HG03175 (cell line): ENCODE data around the gene ITPRID1.

Source experiments
- ATAC-seq: cut with Tn5 transposase; IDR thresholded peaks from one replicate; pipeline ENCODE4 v1.9.1; 2021; ENCODE audit warnings: mild to moderate bottlenecking, moderate library complexity; ENCODE audit not compliant: unreplicated experiment

Gene ITPRID1

DNA sequence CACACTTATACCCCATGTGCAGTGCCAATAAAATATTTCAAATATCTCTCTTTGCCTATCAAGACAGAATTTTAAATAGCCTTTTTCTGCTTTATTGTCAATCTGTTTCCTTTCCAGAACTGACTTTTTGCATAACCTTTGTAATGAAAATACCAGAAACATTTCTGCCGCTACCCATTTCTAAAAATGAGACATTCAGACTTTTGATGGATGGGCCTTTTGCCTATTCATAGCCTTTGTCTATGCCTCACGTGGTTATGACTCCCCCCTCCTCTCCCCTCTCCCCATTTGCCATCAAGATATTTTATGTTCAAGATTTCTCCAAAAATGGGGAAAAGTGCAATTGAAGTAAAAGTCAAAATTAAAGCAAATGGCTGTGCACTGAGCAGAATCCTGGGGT, 179.0 kb downstream of the ITPRID1 start:
- ATAC-seq, result no peak

DNA sequence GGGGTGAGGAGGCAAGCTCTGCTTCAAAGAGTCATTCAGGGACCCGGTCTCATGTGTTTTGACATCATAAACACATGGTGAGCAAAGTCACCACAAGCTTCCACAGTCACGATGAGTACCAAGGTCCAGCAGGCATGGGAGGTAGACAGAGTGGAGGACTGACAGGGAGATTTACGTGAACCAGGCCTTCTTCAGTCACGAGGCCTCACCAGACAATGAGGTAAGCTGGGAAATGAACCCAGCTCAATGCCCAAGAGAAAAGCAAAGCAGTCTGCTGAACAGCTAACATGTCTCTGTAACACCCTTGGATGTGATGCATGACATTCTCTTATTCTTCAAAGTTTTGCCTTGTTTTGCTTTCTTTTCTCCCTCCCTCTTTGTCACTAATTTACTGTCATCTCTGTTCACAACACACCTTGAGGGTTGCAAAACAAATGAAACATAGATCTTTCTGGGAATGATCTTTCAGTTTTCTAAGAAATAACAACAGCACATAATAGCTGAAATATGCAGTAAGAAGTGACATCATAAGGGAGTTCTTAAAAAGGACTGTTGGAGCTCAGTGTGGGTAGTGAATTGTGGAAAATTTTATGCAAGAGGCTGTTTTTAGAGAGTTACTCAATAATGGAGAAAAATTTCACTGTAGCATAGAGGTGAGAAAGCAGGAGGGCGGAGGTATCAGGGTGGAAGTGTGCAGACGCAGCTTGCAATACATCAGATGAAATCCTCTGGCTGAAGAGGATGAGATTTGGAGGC, 182.1 kb downstream of the ITPRID1 start:
- ATAC-seq, result peak; percentile 45

DNA sequence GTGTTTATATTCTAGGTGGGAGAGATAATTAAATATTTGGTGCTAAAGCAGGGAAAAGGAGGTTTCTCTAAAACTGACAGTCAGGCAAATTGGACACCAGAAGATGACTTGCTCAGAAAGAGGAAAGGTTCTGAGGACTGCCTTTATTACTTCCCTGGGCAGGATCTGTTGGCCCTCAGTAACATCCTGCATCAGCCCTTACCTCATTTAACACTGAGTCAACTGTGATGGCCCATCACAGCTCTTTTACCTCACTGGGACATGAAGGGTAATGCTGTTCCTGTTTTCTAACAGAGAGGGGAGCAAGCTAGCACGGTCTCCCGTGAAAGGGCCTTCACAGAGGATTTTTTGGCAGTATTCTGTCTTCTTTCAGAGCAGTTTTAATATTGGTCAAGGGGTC, 185.2 kb downstream of the ITPRID1 start:
- ATAC-seq, result no peak

DNA sequence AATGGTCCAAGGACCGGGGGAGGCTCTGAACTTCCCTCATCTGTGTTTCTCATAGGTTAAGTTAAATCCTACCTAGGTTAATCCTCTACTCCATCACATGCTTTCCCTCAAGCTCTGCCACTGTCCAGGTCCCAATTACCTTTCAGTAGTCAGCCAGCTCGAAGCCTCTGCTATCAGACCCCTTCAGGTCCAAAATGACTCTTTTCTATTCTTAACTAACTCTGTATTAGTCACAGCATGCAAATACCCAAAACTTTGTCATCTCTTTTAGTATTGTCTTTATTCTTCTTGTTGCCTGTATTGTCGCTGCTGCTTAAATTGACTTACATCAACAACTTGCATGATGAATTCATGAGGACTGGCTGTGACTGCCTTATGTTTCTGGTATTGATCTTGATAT, 188.5 kb downstream of the ITPRID1 start:
- no peak for ATAC-seq

DNA sequence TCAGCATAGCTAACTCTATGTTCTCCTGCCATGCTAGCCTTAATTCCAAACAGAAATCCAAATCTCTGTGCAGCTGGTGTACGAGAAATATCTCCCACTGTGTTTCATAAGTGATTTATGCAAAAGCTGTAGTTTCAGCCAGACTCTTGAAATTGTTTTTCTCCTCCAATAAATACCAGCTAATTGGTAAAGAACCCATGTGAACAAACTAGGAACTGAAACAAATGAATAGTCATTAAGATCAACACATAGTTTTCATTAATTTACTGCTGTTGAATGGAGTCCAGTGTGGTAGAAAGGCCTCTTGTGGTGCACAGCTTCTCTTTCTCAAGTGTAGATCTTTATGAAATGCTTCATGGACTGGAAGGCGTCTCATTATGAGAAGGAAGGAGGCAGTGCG, 191.5 kb downstream of the ITPRID1 start:
- ATAC-seq, result peak; percentile 75

DNA sequence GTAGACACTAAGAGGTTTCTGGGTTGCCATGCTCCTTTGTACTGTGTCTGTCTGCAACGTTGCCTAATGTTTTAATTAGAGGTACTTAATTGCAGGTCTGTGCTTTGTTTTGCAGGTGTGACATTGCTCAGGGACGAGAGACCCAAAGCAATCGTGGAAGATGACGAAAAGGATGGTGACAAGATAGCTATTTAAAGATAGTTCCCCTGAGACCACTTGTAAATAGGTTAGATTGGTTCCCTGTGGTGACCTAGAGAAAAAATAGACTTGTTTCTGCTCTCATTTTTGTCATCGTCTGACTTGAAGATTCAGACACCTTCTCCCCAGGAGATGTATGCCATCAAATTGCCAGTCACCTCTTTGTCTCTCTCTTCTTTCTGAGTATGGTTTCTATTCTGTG, 193.2 kb downstream of the ITPRID1 start:
- ATAC-seq, result no peak
